Gastrocnemius medialis (tissue), 4 donors: Measurements from ENCODE around the gene SETD5.

Experiments used
- POLR2A ChIP-seq, 2 donors: fragments of 450-650 bp; IDR thresholded peaks; one replicate each; pipeline ENCODE4 v1.6.1; 2017; ENCODE audit warnings: antibody characterized with exemption in 2 of 2, mild to moderate bottlenecking in 2 of 2, moderate library complexity in 2 of 2
- TF ChIP-seq, protein P1 (sequence below), 5 experiments: fragments of 450-650 bp in 3 of 5; fragments of 200-600 bp in 2 of 5; sonication (generic) in 2 of 5; IDR thresholded peaks in 4 of 5; conservative IDR thresholded peaks in 1 of 5; 1 replicate in 4 of 5; 2 replicates in 1 of 5; pipeline ENCODE4 v1.5.1; 2016 to 2019; ENCODE audit warnings: antibody characterized with exemption in 5 of 5, mild to moderate bottlenecking in 3 of 5, moderate library complexity in 3 of 5

GRCh38 chr3:9439331-9439730 is 41.9 kb downstream of the SETD5 start:
- TF ChIP-seq, protein P1, sequence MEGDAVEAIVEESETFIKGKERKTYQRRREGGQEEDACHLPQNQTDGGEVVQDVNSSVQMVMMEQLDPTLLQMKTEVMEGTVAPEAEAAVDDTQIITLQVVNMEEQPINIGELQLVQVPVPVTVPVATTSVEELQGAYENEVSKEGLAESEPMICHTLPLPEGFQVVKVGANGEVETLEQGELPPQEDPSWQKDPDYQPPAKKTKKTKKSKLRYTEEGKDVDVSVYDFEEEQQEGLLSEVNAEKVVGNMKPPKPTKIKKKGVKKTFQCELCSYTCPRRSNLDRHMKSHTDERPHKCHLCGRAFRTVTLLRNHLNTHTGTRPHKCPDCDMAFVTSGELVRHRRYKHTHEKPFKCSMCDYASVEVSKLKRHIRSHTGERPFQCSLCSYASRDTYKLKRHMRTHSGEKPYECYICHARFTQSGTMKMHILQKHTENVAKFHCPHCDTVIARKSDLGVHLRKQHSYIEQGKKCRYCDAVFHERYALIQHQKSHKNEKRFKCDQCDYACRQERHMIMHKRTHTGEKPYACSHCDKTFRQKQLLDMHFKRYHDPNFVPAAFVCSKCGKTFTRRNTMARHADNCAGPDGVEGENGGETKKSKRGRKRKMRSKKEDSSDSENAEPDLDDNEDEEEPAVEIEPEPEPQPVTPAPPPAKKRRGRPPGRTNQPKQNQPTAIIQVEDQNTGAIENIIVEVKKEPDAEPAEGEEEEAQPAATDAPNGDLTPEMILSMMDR (IDR thresholded peaks at IDR 0.05 in 4 of 5, conservative IDR thresholded peaks at IDR 0.05 in 1 of 5), result no peak
- no peak for TF ChIP-seq POLR2A (IDR thresholded peaks at IDR 0.05)
